MM.1S (cell line): Measurements from ENCODE around the gene SNX21.

Source experiments
- DNase-seq: peaks from one replicate; pipeline ENCODE4 v3.0.0-alpha.2; 2015
- H2AFZ ChIP-seq: fragments of 300-600 bp; sonication (generic); 2 replicates; pipeline ENCODE4 v1.6.0; 2016; ENCODE audit warnings: antibody characterized with exemption, low read length
- H3F3A ChIP-seq: fragments of 300-600 bp; sonication (generic); 2 replicates; pipeline ENCODE4 v1.6.1; 2016; ENCODE audit warnings: mild to moderate bottlenecking, antibody characterized with exemption, low read length, moderate library complexity, mixed read lengths; ENCODE audit not compliant: insufficient read depth
- H3K27ac ChIP-seq: fragments of 300-600 bp; sonication (generic); 2 replicates; pipeline ENCODE4 v1.5.1; 2016; ENCODE audit warnings: mild to moderate bottlenecking, low read length
- H3K27me3 ChIP-seq: fragments of 300-600 bp; sonication (generic); replicated peaks from 2 replicates; pipeline ENCODE4 v1.6.0; 2016; ENCODE audit warnings: low read length; ENCODE audit not compliant: insufficient read depth
- H3K36me3 ChIP-seq: fragments of 300-600 bp; sonication (generic); replicated peaks from 2 replicates; pipeline ENCODE4 v1.6.1; 2016; ENCODE audit warnings: mild to moderate bottlenecking, low read length, mixed read lengths; ENCODE audit not compliant: insufficient read depth
- H3K4me1 ChIP-seq: fragments of 300-600 bp; sonication (generic); 2 replicates; pipeline ENCODE4 v1.6.1; 2016; ENCODE audit warnings: low read length, mixed read lengths
- H3K4me2 ChIP-seq: fragments of 300-600 bp; sonication (generic); 2 replicates; pipeline ENCODE4 v1.6.0; 2016; ENCODE audit warnings: low read depth, low read length
- H3K4me3 ChIP-seq: fragments of 300-600 bp; sonication (generic); 2 replicates; pipeline ENCODE4 v1.5.1; 2016; ENCODE audit warnings: low read length, mixed read lengths
- H3K79me2 ChIP-seq: fragments of 300-600 bp; sonication (generic); 2 replicates; pipeline ENCODE4 v1.6.1; 2016; ENCODE audit warnings: mixed run types, low read length, mixed read lengths
- H3K9ac ChIP-seq: fragments of 300-600 bp; sonication (generic); 2 replicates; pipeline ENCODE4 v1.6.1; 2016; ENCODE audit warnings: low read length, mixed read lengths
- H3K9me2 ChIP-seq: fragments of 300-600 bp; sonication (generic); replicated peaks from 2 replicates; pipeline ENCODE4 v1.6.1; 2016; ENCODE audit warnings: mild to moderate bottlenecking, low read length, mixed read lengths; ENCODE audit not compliant: insufficient read depth
- H3K9me3 ChIP-seq: fragments of 300-600 bp; sonication (generic); replicated peaks from 2 replicates; pipeline ENCODE4 v1.6.1; 2016; ENCODE audit warnings: mild to moderate bottlenecking, low read length, mixed read lengths; ENCODE audit not compliant: insufficient read depth
- H4K20me1 ChIP-seq: fragments of 300-600 bp; sonication (generic); 2 replicates; pipeline ENCODE4 v1.6.1; 2016; ENCODE audit warnings: mild to moderate bottlenecking, low read length, moderate library complexity, mixed read lengths; ENCODE audit not compliant: insufficient read depth
- EZH2 ChIP-seq: fragments of 300-600 bp; sonication (generic); optimal IDR thresholded peaks from 2 replicates; pipeline ENCODE3; 2017; ENCODE audit warnings: low read depth, mild to moderate bottlenecking, antibody characterized with exemption, low read length, mixed read lengths
- EZH2phosphoT487 ChIP-seq: fragments of 300-600 bp; sonication (generic); IDR thresholded peaks from 2 replicates; pipeline ENCODE4 v1.6.1; 2018; ENCODE audit warnings: antibody characterized with exemption, low read length
- TF ChIP-seq, protein P1 (sequence below): fragments of 300-600 bp; sonication (generic); IDR thresholded peaks from 2 replicates; pipeline ENCODE4 v1.5.1; 2016; ENCODE audit warnings: antibody characterized with exemption, low read length, mixed read lengths

Gene SNX21

DNA sequence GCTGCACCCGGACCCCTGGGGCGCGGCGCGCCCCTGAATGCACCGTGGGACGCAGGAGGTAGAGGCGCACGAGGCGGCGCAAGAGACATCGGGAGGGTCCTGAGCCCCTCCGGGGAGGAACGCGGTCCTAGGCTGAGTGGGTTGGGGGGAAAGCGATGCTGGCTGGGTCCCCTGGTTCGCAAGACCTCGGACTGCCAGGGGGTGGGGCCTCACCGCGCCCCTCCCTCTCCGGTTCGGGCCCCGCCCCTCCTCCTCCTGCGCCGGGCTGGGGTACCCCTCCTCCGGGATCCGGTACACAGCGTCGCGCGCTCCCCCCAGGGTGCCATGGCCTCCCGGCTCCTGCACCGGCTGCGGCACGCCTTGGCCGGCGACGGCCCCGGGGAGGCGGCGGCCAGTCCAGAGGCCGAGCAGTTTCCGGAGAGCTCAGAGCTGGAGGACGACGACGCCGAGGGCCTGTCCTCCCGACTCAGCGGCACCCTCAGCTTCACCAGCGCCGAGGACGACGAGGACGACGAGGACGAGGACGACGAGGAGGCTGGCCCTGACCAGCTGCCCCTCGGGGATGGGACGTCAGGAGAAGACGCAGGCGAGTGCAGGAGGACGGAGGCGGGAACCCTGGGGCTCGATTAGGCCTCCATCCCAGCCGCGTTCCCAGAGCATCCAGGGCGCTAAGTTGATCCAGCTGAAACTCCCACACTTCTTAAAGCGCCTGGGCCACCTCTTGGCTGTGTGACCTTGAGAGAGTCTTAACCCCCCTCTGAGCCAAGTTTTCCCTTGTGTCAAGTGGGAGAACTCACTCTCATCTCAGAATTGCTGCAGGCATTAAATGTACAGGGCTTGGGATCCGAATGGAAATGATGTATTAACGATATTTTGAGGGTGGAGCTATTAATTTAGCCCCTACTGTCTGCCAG, 541 bp downstream of the SNX21 start:
- Histone ChIP-seq H3K4me3 (peak overlapping the region; percentile 69), H3K79me2 (no peaks in the 10 kb centered on the region), H4K20me1 (no peaks in the 10 kb centered on the region), H3K4me1 (no peaks in the 10 kb centered on the region), H3K4me2 (peak overlapping the region; percentile 97), H3F3A (no peaks in the 10 kb centered on the region), H3K36me3 (no peaks in the 10 kb centered on the region), H2AFZ (peak overlapping the region; percentile 88), H3K27ac (no peak overlapping the region), H3K9me2 (no peaks in the 10 kb centered on the region), H3K9ac (peak overlapping the region; percentile 44; the same call in 1 of the 2 replicates), H3K9me3 (no peaks in the 10 kb centered on the region), H3K27me3 (no peaks in the 10 kb centered on the region)
- no peak for TF ChIP-seq EZH2phosphoT487
- TF ChIP-seq, protein P1, sequence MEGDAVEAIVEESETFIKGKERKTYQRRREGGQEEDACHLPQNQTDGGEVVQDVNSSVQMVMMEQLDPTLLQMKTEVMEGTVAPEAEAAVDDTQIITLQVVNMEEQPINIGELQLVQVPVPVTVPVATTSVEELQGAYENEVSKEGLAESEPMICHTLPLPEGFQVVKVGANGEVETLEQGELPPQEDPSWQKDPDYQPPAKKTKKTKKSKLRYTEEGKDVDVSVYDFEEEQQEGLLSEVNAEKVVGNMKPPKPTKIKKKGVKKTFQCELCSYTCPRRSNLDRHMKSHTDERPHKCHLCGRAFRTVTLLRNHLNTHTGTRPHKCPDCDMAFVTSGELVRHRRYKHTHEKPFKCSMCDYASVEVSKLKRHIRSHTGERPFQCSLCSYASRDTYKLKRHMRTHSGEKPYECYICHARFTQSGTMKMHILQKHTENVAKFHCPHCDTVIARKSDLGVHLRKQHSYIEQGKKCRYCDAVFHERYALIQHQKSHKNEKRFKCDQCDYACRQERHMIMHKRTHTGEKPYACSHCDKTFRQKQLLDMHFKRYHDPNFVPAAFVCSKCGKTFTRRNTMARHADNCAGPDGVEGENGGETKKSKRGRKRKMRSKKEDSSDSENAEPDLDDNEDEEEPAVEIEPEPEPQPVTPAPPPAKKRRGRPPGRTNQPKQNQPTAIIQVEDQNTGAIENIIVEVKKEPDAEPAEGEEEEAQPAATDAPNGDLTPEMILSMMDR, result no peak
- no peak for TF ChIP-seq EZH2
- no peak for DNase-seq

DNA sequence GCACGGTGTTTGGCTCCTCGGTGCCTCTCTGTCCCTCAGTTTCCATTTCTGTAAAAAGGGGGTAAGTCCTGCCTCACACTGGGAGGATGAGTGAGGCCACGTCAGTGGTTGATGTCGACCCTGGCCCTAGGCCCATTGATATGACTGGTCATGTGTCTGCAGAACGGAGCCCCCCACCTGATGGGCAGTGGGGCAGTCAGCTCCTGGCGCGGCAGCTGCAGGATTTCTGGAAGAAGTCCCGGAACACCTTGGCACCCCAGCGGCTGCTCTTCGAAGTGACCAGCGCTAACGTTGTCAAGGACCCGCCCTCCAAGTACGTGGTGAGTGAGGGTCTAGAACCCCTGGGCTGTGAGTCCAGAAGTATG, 1.2 kb downstream of the SNX21 start:
- Histone ChIP-seq H3F3A (no peaks in the 10 kb centered on the region), H3K9me3 (no peaks in the 10 kb centered on the region), H4K20me1 (no peaks in the 10 kb centered on the region), H3K27ac (no peak overlapping the region), H3K27me3 (no peaks in the 10 kb centered on the region), H3K9me2 (no peaks in the 10 kb centered on the region), H3K79me2 (no peaks in the 10 kb centered on the region), H3K9ac (no peak overlapping the region), H3K4me1 (no peaks in the 10 kb centered on the region), H3K4me2 (no peak overlapping the region), H3K4me3 (no peak overlapping the region), H3K36me3 (no peaks in the 10 kb centered on the region), H2AFZ (no peak overlapping the region)
- no peak for DNase-seq
- TF ChIP-seq EZH2 (no peak), EZH2phosphoT487 (no peak)
- TF ChIP-seq, protein P1, result no peak

DNA sequence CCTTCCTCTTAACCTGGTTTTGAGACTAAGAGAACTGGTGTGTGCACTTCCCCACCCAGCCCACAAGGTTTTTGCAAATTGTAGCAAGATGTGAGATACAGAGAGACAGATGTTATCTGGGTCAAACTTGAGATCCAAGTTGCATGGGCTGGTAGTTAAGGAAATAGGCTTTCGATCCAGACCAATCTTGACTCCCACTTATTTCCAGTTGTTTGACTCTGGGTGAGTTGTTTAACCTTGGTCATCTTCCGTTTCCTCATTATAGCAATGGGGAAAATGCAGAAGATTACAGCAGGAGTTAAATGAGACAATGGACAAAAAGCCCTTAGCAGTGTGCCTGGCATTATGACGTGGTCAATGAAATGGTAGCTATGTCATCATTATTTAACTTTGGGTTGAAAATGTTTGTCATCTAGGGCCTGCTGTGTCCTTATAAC, 1.7 kb downstream of the SNX21 start:
- Histone ChIP-seq H3K36me3 (no peaks in the 10 kb centered on the region), H3F3A (no peaks in the 10 kb centered on the region), H3K4me1 (no peaks in the 10 kb centered on the region), H3K4me3 (no peak overlapping the region), H2AFZ (no peak overlapping the region), H3K79me2 (no peaks in the 10 kb centered on the region), H3K9me2 (no peaks in the 10 kb centered on the region), H3K27ac (no peak overlapping the region), H3K27me3 (no peaks in the 10 kb centered on the region), H4K20me1 (no peaks in the 10 kb centered on the region), H3K4me2 (no peak overlapping the region), H3K9ac (no peak overlapping the region), H3K9me3 (no peaks in the 10 kb centered on the region)
- no peak for DNase-seq
- TF ChIP-seq EZH2 (no peak), EZH2phosphoT487 (no peak)
- TF ChIP-seq, protein P1, result no peak
